AG08395 (cell line): ENCODE measurements around the gene CCDC92B.

Source experiments
- DNase-seq: peaks from one replicate; pipeline ENCODE4 v3.0.0; 2012; ENCODE audit warnings: mixed read lengths, low spot score

Gene CCDC92B

DNA sequence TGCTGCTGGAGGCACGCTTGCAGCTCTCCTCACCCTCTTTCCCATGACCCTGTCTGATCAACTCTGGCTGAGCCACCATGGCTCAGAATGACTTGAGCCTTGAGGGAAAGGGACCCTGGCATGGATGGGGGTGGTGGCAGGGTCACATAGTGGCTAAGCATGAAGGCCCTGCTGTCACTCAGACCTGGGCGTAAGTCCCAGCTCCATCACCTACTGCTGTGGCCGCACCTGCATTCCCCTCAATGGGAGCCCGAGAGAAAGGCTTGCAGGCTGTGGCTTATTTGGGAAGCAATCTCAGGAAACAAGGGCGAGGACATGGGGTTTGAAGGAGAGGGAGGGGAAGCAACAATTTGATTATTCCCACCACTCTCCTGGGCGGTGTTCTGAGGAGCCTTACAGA is 29.0 kb upstream of the CCDC92B start:
- no peak for DNase-seq

- no peak for DNase-seq
These were observed 27.9 kb upstream of the CCDC92B start for GRCh38 chr17:2777242-2777867.

DNA sequence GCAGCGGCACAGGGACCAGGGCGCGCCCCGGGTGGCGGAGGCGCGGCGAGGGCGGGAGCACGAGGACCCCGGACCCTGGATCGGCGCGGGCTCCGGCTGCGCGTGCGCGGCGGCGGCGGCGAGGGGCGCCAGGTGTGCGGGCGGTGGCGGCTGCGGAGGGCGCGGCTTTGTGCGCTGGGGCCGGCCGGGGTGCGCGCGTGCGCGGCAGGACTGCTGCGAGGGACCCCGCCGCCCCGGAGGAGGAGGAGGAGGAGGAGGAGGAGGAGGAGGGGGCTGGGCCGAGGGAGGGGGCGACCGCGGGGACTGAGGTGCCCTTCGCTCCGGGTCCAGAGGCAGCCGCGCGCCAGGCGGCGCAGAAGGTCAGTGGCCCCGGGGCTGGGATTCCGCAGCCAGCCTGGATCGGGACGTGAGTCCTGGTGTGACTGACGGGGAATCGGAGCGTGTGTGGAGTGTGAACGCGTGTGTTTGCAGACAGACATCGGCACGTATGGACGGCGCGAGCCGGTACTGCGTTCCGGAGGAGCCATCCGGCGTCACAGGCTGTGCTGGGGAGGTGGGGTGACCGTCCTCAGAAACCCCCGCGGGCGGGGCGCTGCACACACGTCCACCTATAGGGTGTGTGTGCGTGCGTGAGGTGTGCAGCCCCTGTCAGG is 27.3 kb upstream of the CCDC92B start:
- DNase-seq, result no peak

DNA sequence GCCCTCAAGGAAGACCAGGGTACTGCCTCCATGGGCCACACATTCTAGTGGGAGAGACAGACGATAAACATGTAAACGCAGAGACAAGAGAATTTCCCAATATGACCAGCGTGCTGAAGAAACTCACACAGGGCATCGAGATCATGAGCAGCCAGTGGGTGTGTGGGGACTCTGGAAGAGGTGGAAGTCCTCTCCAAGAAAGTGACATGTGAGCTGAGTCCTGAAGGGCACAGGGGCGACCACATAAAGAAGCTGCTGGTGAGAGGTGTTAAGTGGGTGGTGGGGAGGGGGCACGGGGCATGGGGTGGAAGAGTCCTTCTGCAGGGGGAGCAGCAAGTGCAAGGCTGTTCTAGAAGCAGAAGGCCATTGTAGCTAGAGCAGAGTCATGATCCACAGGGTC is 25.8 kb upstream of the CCDC92B start:
- no peak for DNase-seq

GRCh38 chr17:2770129-2770528 is 20.7 kb upstream of the CCDC92B start:
- no peak for DNase-seq

DNA sequence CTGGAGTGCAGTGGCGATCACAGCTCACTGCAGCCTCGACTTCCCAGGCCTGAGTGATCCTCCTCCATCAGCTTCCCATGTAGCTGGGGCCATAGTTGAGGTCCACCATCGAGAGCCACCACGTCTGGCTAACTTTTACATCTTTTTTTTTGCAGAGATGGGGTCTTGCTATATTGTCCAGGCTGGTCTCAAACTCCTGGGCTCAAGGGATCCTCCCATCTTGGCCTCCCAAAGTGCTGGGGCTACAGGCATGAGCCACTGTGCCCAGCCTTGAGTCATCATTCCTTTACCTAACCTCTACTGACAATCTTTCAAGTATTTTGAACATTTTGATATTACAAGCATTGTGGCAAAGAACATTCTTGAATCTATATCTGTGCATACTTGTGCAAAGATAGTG is 9.4 kb upstream of the CCDC92B start:
- DNase-seq, result no peak

- DNase-seq, result no peak
These were observed 6.7 kb upstream of the CCDC92B start for GRCh38 chr17:2755891-2756724.

GRCh38 chr17:2751491-2751890 is 2.0 kb upstream of the CCDC92B start:
- DNase-seq, result no peak

- no peak for DNase-seq
These were observed 1.3 kb upstream of the CCDC92B start for GRCh38 chr17:2750721-2751120.

GRCh38 chr17:2749784-2750181 is 331 bp upstream of the CCDC92B start:
- DNase-seq, result peak; percentile 91

DNA sequence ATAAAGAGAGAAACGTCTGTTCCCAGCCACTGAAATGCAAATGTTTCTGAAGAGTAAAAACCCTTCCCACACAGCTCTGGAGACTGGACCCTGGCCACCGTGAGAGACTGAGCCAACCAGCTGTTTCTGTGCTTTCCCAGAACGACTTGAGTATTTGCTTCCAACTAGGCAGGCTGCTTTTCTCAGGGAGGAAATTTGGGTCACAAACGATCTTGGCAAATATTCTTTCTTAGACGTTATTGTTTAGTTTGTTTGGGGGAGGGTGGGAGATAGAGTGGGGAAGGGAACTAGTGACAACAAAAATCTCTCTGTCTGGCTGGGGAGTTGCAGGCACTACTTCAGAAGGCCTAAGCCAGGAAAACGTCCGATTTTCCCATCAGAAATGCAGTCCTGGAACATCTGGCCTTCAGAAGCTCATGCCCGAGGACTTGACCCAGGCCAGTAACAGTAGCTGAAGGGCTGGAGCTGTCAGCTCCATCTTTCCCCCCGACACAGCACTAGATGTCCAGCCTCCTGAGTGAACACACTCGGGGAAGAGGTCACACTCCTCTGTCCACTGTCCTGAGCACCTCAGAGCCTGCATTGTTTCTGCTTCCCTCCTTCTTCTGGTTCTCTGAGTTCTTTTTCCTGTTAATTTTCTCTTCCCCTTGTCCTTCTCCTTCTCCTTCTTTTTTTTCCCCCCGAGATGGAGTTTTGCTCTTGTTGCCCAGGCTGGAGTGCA is 4.0 kb downstream of the CCDC92B start:
- DNase-seq, result no peak

DNA sequence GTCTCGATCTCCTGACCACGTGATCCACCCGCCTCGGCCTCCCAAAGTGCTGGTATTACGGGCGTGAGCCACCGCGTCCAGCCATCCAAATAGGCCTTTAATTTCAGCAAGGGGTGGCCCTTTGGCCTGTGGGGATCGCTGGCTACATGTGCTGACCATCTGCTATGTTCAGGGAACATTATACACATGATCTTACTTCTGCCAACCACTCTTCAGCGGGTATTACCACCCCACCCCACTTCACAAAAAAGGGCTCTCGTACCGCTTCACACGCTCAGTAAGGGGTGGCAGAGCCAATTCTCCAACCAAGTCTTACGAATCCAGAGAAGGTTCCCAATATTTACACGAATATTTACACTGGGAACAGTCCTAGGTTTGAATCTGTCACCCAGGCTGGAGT is 11.8 kb downstream of the CCDC92B start:
- DNase-seq, result no peak

DNA sequence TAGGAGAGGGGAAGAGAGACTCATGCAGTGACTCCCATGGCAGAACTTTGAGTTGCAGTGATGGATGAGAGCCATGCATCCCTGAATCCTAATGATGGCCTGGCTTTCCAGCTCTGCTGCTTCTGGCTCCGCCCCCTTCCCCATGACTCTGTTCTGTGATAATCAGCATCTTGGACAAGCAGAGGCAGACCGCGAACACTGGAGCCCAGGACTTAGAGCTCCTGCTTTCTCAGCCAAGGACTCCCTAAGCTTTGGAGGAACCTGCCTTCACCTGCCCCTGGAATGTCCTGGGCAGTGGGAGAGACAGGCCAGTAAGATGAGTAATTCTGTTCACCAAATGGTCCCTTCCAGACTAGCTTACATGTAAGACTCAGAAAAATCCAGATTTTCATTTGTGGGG is 12.5 kb downstream of the CCDC92B start:
- DNase-seq, result no peak

DNA sequence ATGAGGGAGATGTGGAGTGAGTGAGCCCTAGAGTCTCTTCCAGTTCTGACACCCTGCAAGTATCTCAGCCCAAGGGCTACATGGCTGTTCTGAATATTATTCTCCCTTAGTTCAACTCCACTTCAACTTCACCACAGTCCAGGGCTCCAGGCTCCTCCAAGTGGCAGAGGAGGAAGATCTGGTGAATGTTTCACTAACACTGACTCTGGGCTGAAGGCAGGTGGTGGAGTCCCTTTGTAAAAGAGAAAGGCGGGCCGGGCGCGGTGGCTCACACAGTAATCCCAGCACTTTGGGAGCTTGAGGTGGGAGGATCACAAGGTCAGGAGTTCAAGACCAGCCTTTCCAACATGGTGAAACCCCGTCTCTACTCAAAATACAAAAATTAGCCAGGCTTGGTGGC is 13.6 kb downstream of the CCDC92B start:
- DNase-seq, result no peak

GRCh38 chr17:2734939-2735338 is 14.5 kb downstream of the CCDC92B start:
- no peak for DNase-seq

DNA sequence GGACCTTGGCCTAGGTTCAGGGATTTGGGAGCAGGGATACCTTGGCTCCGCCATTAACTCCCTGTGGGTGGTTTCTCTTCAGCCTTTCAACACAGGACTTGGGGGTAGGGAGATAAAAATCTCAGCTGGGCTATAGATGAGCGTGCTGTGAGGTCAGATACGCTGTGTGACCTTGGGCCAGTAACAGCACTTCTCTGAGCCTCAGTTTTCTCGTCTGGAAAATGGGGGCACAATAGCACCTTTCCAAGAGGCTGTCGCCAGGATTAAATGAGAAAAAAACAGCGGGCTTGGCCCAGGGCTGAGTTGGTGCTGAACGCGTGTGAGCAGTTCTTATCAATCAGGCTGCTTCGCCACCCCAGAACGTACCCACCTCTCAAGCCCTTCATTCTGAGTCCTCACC is 17.6 kb downstream of the CCDC92B start:
- no peak for DNase-seq

DNA sequence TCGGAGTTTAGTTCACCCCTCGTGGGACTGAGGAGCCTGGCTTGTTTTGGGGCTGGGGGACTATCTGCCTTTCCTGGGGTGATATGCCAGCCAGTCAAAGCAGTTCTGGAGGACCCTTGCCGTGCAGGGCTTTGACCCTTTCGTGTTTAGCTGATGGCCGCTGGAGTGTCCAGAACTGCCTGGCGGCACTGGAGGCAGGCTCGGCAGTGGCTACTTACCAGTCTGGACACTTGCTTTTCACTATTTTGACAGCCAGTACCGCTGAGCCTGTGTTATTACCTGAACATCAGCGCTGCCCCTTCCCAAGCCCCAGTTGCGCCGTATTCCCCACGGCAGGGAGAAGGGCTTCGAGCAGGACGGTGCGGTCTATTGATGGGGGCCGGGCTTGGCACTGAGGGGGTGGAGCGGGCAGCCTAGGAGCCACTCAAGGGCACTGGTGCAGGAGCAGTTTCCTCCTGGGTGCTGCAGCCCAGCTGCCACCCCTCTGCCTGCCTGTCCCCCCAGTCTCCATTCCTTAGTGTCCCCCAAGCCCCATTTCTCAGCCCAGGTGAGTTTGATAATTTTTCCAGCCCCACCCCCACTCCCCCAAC is 18.6 kb downstream of the CCDC92B start:
- no peak for DNase-seq

DNA sequence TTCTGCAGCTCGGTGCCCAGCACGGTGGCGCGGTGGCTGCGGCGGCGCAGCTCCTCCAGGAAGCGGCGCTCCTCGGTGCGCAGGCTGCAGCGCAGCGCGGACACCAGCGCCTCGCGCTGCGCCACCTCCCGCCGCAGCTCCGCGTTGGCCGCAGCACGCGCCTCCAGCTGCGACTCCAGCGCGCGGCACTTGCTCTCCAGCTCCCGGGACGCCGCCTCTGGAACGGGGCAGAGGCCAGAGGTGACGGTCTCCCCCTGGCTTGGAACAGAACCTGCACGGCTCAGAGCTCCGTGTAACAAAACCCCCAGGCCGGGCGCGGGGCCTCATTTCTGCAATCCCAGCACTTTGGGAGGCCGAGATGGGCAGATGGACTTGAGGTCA is 24.7 kb downstream of the CCDC92B start:
- DNase-seq, result peak; percentile 53

GRCh38 chr17:2723997-2724783 is 25.3 kb downstream of the CCDC92B start:
- no peak for DNase-seq

DNA sequence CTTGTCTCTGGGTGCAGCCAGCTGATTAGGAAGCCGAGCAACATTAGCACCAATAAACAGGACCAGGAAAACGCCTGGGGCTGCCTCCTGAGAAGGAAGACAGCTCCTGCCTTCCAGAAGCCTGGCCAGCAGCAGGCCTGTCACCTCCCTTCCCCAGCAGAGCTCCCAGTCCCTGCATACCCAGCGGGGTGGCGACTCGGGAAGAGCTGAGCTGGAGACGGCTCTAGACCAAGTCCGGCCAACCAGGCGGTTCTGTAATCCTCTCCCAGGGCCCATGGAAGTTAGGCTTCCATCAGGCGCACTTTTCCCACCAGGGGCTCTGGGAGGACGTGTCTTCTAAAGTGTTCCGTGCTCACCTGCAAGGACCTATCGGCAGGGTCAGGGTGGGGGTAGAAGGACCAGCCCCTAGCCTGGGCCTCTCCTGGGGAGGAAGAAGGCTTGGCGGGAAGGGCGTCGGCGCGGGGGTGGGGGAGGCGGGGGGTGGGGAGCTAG is 25.9 kb downstream of the CCDC92B start:
- DNase-seq, result no peak

DNA sequence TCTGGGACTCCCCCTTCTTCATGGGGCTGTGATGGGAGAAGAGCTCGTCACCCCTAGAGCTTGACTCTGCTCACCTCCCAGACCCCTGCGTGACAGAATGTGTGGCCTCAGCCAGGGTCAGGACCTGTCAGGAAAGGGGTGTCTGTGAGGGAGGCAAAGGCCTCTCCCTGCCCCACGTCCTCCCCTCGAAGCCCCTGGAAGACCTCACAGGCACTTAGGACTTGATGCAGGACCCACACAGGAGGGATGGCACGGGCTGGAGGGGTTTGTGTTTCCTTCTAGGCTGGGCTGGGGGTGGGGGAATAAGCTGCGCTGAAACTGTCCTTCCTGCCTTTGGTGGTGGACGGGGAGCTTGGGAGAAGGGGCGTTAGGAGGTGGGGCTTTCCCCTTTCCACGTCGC is 26.8 kb downstream of the CCDC92B start:
- DNase-seq, result no peak
